Spleen (tissue), 11 donors: Measurements from ENCODE around the gene AKAP7. TPM values are rescaled to one million over a fixed set of nuclear protein-coding genes. Genes with fewer than 3 reads are reported as not detected.

Experiments used
- DNase-seq: peaks from one replicate; pipeline ENCODE4 v3.0.0-alpha.2; 2020
- H3K27ac ChIP-seq, 8 donors: fragments of 200-600 bp; sonication (generic) in 7 of 8; 1 replicate in 4 of 8; 2 replicates in 4 of 8; pipeline versions ENCODE4 v1.5.0 to v1.8.0; 2016 to 2021; ENCODE audit warnings: inconsistent platforms in 4 of 8, mild to moderate bottlenecking in 4 of 8, moderate library complexity in 1 of 8
- H3K27me3 ChIP-seq, 7 donors: fragments of 200-600 bp; sonication (generic) in 6 of 7; replicated peaks in 1 of 7; 1 replicate in 4 of 7; 2 replicates in 3 of 7; pipeline versions ENCODE4 v1.5.0 to v1.8.0; 2016 to 2021; ENCODE audit warnings: inconsistent platforms in 3 of 7, mild to moderate bottlenecking in 1 of 7
- H3K36me3 ChIP-seq, 6 donors: fragments of 200-600 bp; sonication (generic) in 5 of 6; 1 replicate in 4 of 6; 2 replicates in 2 of 6; pipeline versions ENCODE4 v1.5.0 to v1.8.0; 2016 to 2021; ENCODE audit warnings: inconsistent platforms in 2 of 6
- H3K4me1 ChIP-seq, 6 donors: fragments of 200-600 bp; sonication (generic) in 5 of 6; 1 replicate in 3 of 6; 2 replicates in 3 of 6; pipeline versions ENCODE4 v1.5.0 to v1.8.0; 2016 to 2021; ENCODE audit warnings: inconsistent platforms in 3 of 6
- H3K4me3 ChIP-seq, 8 donors: fragments of 200-600 bp; sonication (generic) in 7 of 8; 1 replicate in 4 of 8; 2 replicates in 4 of 8; pipeline versions ENCODE4 v1.5.0 to v1.8.0; 2016 to 2021; ENCODE audit warnings: inconsistent platforms in 4 of 8, mild to moderate bottlenecking in 4 of 8, moderate library complexity in 2 of 8
- H3K9me3 ChIP-seq, 8 donors: fragments of 200-600 bp; sonication (generic) in 7 of 8; 1 replicate in 4 of 8; 2 replicates in 4 of 8; pipeline versions ENCODE4 v1.5.0 to v1.8.0; 2016 to 2021; ENCODE audit warnings: inconsistent platforms in 4 of 8
- POLR2A ChIP-seq, 3 donors: fragments of 450-650 bp; IDR thresholded peaks; one replicate each; pipeline ENCODE4 v1.5.1; 2017; ENCODE audit warnings: antibody characterized with exemption in 3 of 3, mild to moderate bottlenecking in 1 of 3
- POLR2AphosphoS5 ChIP-seq, 3 donors: sonication (generic); formaldehyde crosslinking; IDR thresholded peaks; one replicate each; pipeline ENCODE4 v1.5.1; 2017; ENCODE audit warnings: antibody characterized with exemption in 3 of 3
- WGBS, 5 donors: extraction: QIAGEN DNeasy Blood & Tissue Kit in 3 of 5; methylation state at CpG; one replicate each; pipeline versions ENCODE4 v1.1.5 to v1.1.7; 2013 to 2018; 5-methylcytosine and 5-hydroxymethylcytosine counted together
- intact Hi-C: fragments of 100-400 bp; cut with DNase I; formaldehyde crosslinking; loops from one replicate; pipeline ENCODE4 v1.15.0; 2023; ENCODE audit warnings: low total_unique reads
- polyA plus RNA-seq, 3 donors: library from polyadenylated mRNA; stranded (reverse); fragments of 200-250 nt; gene quantifications; one replicate each; pipeline ENCODE4 v1.2.1, GENCODE V29; 2013
- total RNA-seq, 7 donors: library from RNA; depleted of rRNA in 3 of 7; stranded (reverse); fragments of >200 nt in 3 of 7; fragmentation: NEBNext Ultra II Directional in 4 of 7; extraction: Animal tissue kit (Norgen Biotek cat#: 25700) in 4 of 7; gene quantifications; one replicate each; pipeline versions ENCODE4 v1.1.0 to v1.2.1, GENCODE V29; 2016 to 2021
- TF ChIP-seq, protein P1 (sequence below), 11 experiments: fragments of 200-600 bp in 7 of 11; fragments of 450-650 bp in 4 of 11; sonication (generic) in 4 of 11; IDR thresholded peaks in 8 of 11; conservative IDR thresholded peaks in 3 of 11; 1 replicate in 7 of 11; 2 replicates in 4 of 11; pipeline versions ENCODE4 v1.4.0 to v1.8.0; 2016 to 2021; ENCODE audit warnings: antibody characterized with exemption in 11 of 11, inconsistent platforms in 4 of 11, mild to moderate bottlenecking in 1 of 11
- donor health status: healthy with polysubstance abuse.
- donor health status: DM: no; HTN: no; CAD: no; lungs with moderate emphysema.
- donor health status: DM: no; HTN: no; CAD: no.
- donor health status: Bipolar disorder and iron deficiency.
- donor health status: healthy.
- donor health status: DM: no; HTN: no; CAD: no.
- donor health status: DM: yes; HTN: yes; CAD: no.

AKAP7 gene
- total and polyA plus RNA-seq, 10 donors: 6.6 to 23.8 (median 12.0) TPM

DNA sequence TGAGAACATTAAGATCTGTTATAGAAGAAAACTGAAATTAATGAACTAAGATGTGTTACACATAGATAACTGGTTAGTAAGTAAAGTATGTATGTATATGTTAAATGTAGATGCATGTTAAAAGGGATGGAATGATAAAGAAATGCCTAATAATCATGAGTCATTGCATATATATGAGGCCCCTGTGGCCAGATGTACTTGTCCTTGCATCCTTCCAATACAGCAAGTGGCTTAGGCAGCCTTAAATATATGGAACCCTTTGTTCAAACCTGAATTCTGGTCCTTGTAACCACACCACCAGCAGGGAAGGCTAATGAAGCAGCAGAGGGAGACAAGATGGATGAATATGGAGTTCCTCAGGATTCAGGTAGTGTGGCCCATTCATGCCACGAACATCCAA lies 9.8 kb upstream of the AKAP7 start:
- intact Hi-C loops: no loop called here
- H3K27me3 ChIP-seq: no peaks in the 10 kb centered on the region

DNA sequence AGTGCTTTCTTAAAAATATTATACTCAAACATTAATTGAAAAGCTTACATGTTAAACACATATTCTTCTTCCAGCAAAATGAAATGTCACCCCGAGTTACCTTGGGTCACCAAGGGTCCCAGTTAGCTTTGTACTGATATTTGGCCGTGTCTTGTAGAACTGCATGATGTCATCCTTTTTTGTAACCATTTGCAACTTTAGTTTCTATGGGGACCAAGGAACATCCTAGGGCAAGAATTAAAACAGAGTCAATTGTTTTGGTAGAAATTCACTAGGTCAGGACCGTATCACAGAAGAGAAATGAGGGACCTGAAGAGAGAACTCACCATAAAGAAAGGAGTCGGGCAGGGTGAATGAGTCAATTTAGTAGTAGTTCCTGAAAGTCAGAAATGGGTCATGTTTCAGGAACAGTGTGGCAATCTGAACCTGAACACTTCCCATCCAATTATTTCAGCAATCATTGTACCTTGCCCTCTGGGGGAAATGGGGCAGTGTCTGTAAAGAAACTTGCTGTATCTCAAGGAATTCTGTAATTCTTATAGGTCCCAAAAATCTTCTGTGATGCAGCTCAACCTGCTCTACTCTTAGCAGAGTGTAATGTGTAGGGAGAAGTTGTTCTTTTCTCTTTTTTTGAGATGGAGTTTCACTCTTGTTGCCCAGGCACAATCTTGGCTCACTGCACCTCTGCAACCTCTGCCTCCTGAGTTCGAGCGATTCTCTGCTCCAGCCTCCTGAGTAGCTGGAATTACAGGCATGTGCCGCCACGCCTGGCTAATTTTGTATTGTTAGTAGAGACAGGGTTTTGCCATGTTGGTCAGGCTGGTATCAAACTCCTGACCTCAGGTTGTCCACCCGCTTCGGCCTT lies 5.3 kb upstream of the AKAP7 start:
- H3K9me3 ChIP-seq: no peaks in the 10 kb centered on the region
- no peak for DNase-seq
- no peak overlapping the region for H3K27ac ChIP-seq
- intact Hi-C loops: no loop called here
- TF ChIP-seq POLR2AphosphoS5 (IDR thresholded peaks at IDR 0.05): no peak
- TF ChIP-seq, protein P1, sequence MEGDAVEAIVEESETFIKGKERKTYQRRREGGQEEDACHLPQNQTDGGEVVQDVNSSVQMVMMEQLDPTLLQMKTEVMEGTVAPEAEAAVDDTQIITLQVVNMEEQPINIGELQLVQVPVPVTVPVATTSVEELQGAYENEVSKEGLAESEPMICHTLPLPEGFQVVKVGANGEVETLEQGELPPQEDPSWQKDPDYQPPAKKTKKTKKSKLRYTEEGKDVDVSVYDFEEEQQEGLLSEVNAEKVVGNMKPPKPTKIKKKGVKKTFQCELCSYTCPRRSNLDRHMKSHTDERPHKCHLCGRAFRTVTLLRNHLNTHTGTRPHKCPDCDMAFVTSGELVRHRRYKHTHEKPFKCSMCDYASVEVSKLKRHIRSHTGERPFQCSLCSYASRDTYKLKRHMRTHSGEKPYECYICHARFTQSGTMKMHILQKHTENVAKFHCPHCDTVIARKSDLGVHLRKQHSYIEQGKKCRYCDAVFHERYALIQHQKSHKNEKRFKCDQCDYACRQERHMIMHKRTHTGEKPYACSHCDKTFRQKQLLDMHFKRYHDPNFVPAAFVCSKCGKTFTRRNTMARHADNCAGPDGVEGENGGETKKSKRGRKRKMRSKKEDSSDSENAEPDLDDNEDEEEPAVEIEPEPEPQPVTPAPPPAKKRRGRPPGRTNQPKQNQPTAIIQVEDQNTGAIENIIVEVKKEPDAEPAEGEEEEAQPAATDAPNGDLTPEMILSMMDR (IDR thresholded peaks at IDR 0.05 in 8 of 11, conservative IDR thresholded peaks at IDR 0.05 in 3 of 11): no peak
- no peak for TF ChIP-seq POLR2A (IDR thresholded peaks at IDR 0.05)
- H3K36me3 ChIP-seq: no peaks in the 10 kb centered on the region
- no peaks in the 10 kb centered on the region for H3K27me3 ChIP-seq
- WGBS, 5 donors: 71 to 83% (median 79%) methylated on average over 9 to 10 of the region's 10 CpGs
- no peak overlapping the region for H3K4me3 ChIP-seq
- peaks cover 5 to 8% (median 7%) of the 10 kb centered on the region in 6 donors for H3K4me1 ChIP-seq

More for the DNA sequence above, 9.8 kb upstream of the AKAP7 start:
- WGBS, 5 donors: 74 to 96% (median 84%) methylated on average over 1 of the region's 1 CpG
- Histone ChIP-seq H3K27ac (no peak overlapping the region), H3K4me3 (no peak overlapping the region), H3K36me3 (no peaks in the 10 kb centered on the region), H3K4me1 (no peaks in the 10 kb centered on the region), H3K9me3 (no peaks in the 10 kb centered on the region)
- TF ChIP-seq POLR2A (IDR thresholded peaks at IDR 0.05) (no peak), POLR2AphosphoS5 (IDR thresholded peaks at IDR 0.05) (no peak)
- TF ChIP-seq, protein P1 (IDR thresholded peaks at IDR 0.05 in 8 of 11, conservative IDR thresholded peaks at IDR 0.05 in 3 of 11): no peak
- no peak for DNase-seq

DNA sequence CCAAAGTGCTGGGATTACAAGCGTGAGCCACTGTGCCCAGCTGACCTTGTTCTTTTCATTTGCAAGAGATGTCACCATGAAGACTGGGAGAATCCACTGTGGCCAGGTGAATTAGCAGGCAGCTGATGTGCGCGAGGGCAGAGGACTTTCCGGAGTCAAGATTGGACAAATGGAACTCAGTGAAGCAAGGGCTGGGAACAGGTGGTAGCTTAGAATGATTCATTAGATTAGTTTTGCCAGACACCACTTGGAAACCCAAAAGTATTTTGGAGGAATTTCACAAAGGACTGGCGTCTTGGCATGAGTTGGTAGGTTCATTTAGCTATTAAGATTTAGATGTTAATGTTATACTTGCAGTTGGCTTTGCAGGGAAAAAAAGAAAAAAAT lies 4.7 kb upstream of the AKAP7 start:
- H3K27me3 ChIP-seq: no peaks in the 10 kb centered on the region
- H3K4me1 ChIP-seq: peaks cover 6 to 11% (median 8%) of the 10 kb centered on the region in 6 donors
- intact Hi-C loops: no loop called here
- no peak overlapping the region for H3K27ac ChIP-seq
- no peaks in the 10 kb centered on the region for H3K9me3 ChIP-seq
- WGBS, 5 donors: 88 to 98% (median 96%) methylated on average over 5 of the region's 5 CpGs
- TF ChIP-seq POLR2A (IDR thresholded peaks at IDR 0.05) (no peak), POLR2AphosphoS5 (IDR thresholded peaks at IDR 0.05) (no peak)
- TF ChIP-seq, protein P1 (IDR thresholded peaks at IDR 0.05 in 8 of 11, conservative IDR thresholded peaks at IDR 0.05 in 3 of 11): no peak
- no peaks in the 10 kb centered on the region for H3K36me3 ChIP-seq
- H3K4me3 ChIP-seq: no peak overlapping the region
- no peak for DNase-seq

DNA sequence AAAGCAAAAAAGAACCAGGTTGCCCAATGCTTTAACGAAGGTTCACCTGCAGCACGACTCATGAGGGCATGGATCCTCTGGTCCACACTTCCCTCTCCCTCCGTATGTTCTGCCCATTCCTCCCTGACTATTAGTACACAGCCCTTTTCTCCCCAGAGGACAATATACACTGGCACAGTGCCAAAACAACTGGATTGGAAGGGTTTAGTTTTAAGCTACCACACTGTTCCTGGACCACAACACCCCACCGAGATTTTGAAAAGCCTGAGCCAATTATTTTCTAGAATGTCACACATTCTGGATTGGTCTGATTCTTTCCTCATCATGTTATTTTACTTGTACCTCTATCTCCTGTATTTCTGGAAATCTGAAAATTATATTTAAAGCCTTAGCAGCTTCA lies 2.9 kb upstream of the AKAP7 start:
- no peaks in the 10 kb centered on the region for H3K9me3 ChIP-seq
- peaks cover 9 to 26% (median 20%) of the 10 kb centered on the region in 6 donors for H3K4me1 ChIP-seq
- TF ChIP-seq POLR2AphosphoS5 (IDR thresholded peaks at IDR 0.05) (no peak), POLR2A (IDR thresholded peaks at IDR 0.05) (no peak)
- TF ChIP-seq, protein P1 (IDR thresholded peaks at IDR 0.05 in 8 of 11, conservative IDR thresholded peaks at IDR 0.05 in 3 of 11): no peak
- intact Hi-C loops: no loop called here
- WGBS, 5 donors: 90 to 96% (median 91%) methylated on average over 4 of the region's 4 CpGs
- H3K36me3 ChIP-seq: no peaks in the 10 kb centered on the region
- no peaks in the 10 kb centered on the region for H3K27me3 ChIP-seq
- H3K27ac ChIP-seq: no peak overlapping the region
- H3K4me3 ChIP-seq: no peak overlapping the region
- no peak for DNase-seq
